ENCODE measurements around the gene CYFIP2.
A peak's percentile ranks its signal among the peaks of the same experiment; 100 is the strongest.
"Not testable (repeated sequence)": the region's sequence is repeated elsewhere in the genome, so short reads cannot be mapped to it uniquely, and the experiment has no call there.

The CYFIP2 gene

GRCh38 chr5:157241483-157241882 is 24.4 kb upstream of the CYFIP2 start:
- Mint-ChIP-seq H3K4me1 (ENCODE audit: low read depth in 2 of 2) (peaks cover 21 to 34% of the 10 kb centered on the region in 2 donors), H3K27me3 (no peaks in the 10 kb centered on the region), H3K9me3 (no peaks in the 10 kb centered on the region), H3K4me3 (no peak overlapping the region), H3K36me3 (ENCODE audit: insufficient read depth) (peaks cover 96% of the 10 kb centered on the region), H3K27ac (peak overlapping the region in 1 of 2 donors; percentile 84)
- ATAC-seq (replicated peaks) (no peak), DNase-seq (no peak)

- H3K4me3 Mint-ChIP-seq; ATAC-seq (replicated peaks); H3K27me3 Mint-ChIP-seq; DNase-seq; H3K9me3 Mint-ChIP-seq: not testable (repeated sequence)
- Mint-ChIP-seq H3K36me3 (ENCODE audit: insufficient read depth) (peaks cover 97% of the 10 kb centered on the region), H3K4me1 (ENCODE audit: low read depth in 2 of 2) (peaks cover 41 to 61% of the 10 kb centered on the region in 2 donors), H3K27ac (peak overlapping the region; percentile 74 to 84)
Measured at GRCh38 chr5:157244704-157245103, 21.2 kb upstream of the CYFIP2 start.

GRCh38 chr5:157245476-157245875 is 20.4 kb upstream of the CYFIP2 start:
- Mint-ChIP-seq H3K4me1 (ENCODE audit: low read depth in 2 of 2) (peaks cover 44 to 64% of the 10 kb centered on the region in 2 donors), H3K9me3 (no peaks in the 10 kb centered on the region), H3K27ac (peak overlapping the region; percentile 92), H3K4me3 (no peak overlapping the region), H3K27me3 (no peaks in the 10 kb centered on the region), H3K36me3 (ENCODE audit: insufficient read depth) (peaks cover 97% of the 10 kb centered on the region)
- ATAC-seq (replicated peaks) (no peak), DNase-seq (no peak)

- H3K36me3 Mint-ChIP-seq (ENCODE audit: insufficient read depth) = peaks cover 97% of the 10 kb centered on the region
- no peaks in the 10 kb centered on the region for H3K9me3 Mint-ChIP-seq
- H3K4me1 Mint-ChIP-seq (ENCODE audit: low read depth in 2 of 2) = peaks cover 46 to 67% of the 10 kb centered on the region in 2 donors
- no peak overlapping the region for H3K4me3 Mint-ChIP-seq
- ATAC-seq (replicated peaks) = no peak
- no peak for DNase-seq
- H3K27ac Mint-ChIP-seq = peak overlapping the region; percentile 92
- H3K27me3 Mint-ChIP-seq = no peaks in the 10 kb centered on the region
Measured at GRCh38 chr5:157245886-157246285, 20.0 kb upstream of the CYFIP2 start.

GRCh38 chr5:157247267-157247666 is 18.7 kb upstream of the CYFIP2 start:
- H3K4me3 Mint-ChIP-seq = peak overlapping the region; percentile 14 to 65
- H3K4me1 Mint-ChIP-seq (ENCODE audit: low read depth in 2 of 2) = peaks cover 52 to 75% of the 10 kb centered on the region in 2 donors
- H3K27me3 Mint-ChIP-seq = no peaks in the 10 kb centered on the region
- ATAC-seq (replicated peaks) = no peak
- H3K9me3 Mint-ChIP-seq = no peaks in the 10 kb centered on the region
- H3K36me3 Mint-ChIP-seq (ENCODE audit: insufficient read depth) = peaks cover 99% of the 10 kb centered on the region
- DNase-seq = no peak
- peak overlapping the region; percentile 92 for H3K27ac Mint-ChIP-seq

GRCh38 chr5:157248821-157249470 is 17.0 kb upstream of the CYFIP2 start:
- Mint-ChIP-seq H3K9me3 (no peaks in the 10 kb centered on the region), H3K27ac (peak overlapping the region; percentile 92), H3K27me3 (no peaks in the 10 kb centered on the region), H3K4me1 (ENCODE audit: low read depth in 2 of 2) (peaks cover 63 to 81% of the 10 kb centered on the region in 2 donors), H3K36me3 (ENCODE audit: insufficient read depth) (peaks cover 99% of the 10 kb centered on the region), H3K4me3 (peak overlapping the region; percentile 61 to 71)
- DNase-seq (no peak), ATAC-seq (replicated peaks) (peak; percentile 6)

GRCh38 chr5:157252711-157253465 is 13.0 kb upstream of the CYFIP2 start:
- Mint-ChIP-seq H3K36me3 (ENCODE audit: insufficient read depth) (peaks cover 86% of the 10 kb centered on the region), H3K27me3 (no peaks in the 10 kb centered on the region), H3K9me3 (no peaks in the 10 kb centered on the region), H3K4me3 (peak overlapping the region; percentile 43 to 70), H3K27ac (peak overlapping the region; percentile 89 to 92), H3K4me1 (ENCODE audit: low read depth in 2 of 2) (peaks cover 74 to 93% of the 10 kb centered on the region in 2 donors)
- DNase-seq = peak; percentile 61 to 65 (median 64)
- ATAC-seq (replicated peaks) = peak; percentile 86

GRCh38 chr5:157253547-157253946 is 12.4 kb upstream of the CYFIP2 start:
- H3K27me3 Mint-ChIP-seq = no peaks in the 10 kb centered on the region
- H3K36me3 Mint-ChIP-seq (ENCODE audit: insufficient read depth) = peaks cover 80% of the 10 kb centered on the region
- H3K4me3 Mint-ChIP-seq = peak overlapping the region; percentile 43 to 70
- DNase-seq (no peak), ATAC-seq (replicated peaks) (no peak)
- no peaks in the 10 kb centered on the region for H3K9me3 Mint-ChIP-seq
- peak overlapping the region; percentile 89 to 92 for H3K27ac Mint-ChIP-seq
- peaks cover 68 to 88% of the 10 kb centered on the region in 2 donors for H3K4me1 Mint-ChIP-seq (ENCODE audit: low read depth in 2 of 2)

GRCh38 chr5:157258450-157258849 is 7.5 kb upstream of the CYFIP2 start:
- no peak for DNase-seq
- no peaks in the 10 kb centered on the region for H3K9me3 Mint-ChIP-seq
- peaks cover 50 to 68% of the 10 kb centered on the region in 2 donors for H3K4me1 Mint-ChIP-seq (ENCODE audit: low read depth in 2 of 2)
- no peak overlapping the region for H3K4me3 Mint-ChIP-seq
- no peaks in the 10 kb centered on the region for H3K27me3 Mint-ChIP-seq
- ATAC-seq (replicated peaks) = no peak
- peak overlapping the region; percentile 89 to 92 for H3K27ac Mint-ChIP-seq
- H3K36me3 Mint-ChIP-seq (ENCODE audit: insufficient read depth) = peaks cover 31% of the 10 kb centered on the region

GRCh38 chr5:157259699-157260098 is 6.2 kb upstream of the CYFIP2 start:
- peaks cover 19% of the 10 kb centered on the region for H3K36me3 Mint-ChIP-seq (ENCODE audit: insufficient read depth)
- H3K9me3 Mint-ChIP-seq = no peaks in the 10 kb centered on the region
- H3K27me3 Mint-ChIP-seq = no peaks in the 10 kb centered on the region
- peaks cover 44 to 65% of the 10 kb centered on the region in 2 donors for H3K4me1 Mint-ChIP-seq (ENCODE audit: low read depth in 2 of 2)
- H3K4me3 Mint-ChIP-seq = no peak overlapping the region
- DNase-seq (no peak), ATAC-seq (replicated peaks) (no peak)
- H3K27ac Mint-ChIP-seq = peak overlapping the region; percentile 8 to 33

GRCh38 chr5:157263496-157264090 is 2.3 kb upstream of the CYFIP2 start:
- ATAC-seq (replicated peaks) = no peak
- Mint-ChIP-seq H3K4me1 (ENCODE audit: low read depth in 2 of 2) (peaks cover 48 to 51% of the 10 kb centered on the region in 2 donors), H3K36me3 (ENCODE audit: insufficient read depth) (peaks cover 29% of the 10 kb centered on the region), H3K9me3 (no peaks in the 10 kb centered on the region), H3K4me3 (no peak overlapping the region), H3K27me3 (no peaks in the 10 kb centered on the region), H3K27ac (peak overlapping the region in 1 of 2 donors; percentile 23)
- DNase-seq = no peak

- Mint-ChIP-seq H3K27ac (peak overlapping the region; percentile 96 to 98), H3K9me3 (no peaks in the 10 kb centered on the region), H3K4me3 (peak overlapping the region; percentile 84 to 93), H3K27me3 (no peaks in the 10 kb centered on the region), H3K4me1 (ENCODE audit: low read depth in 2 of 2) (peaks cover 57% of the 10 kb centered on the region in 2 donors), H3K36me3 (ENCODE audit: insufficient read depth) (peaks cover 45% of the 10 kb centered on the region)
- DNase-seq = peak; percentile 37 to 44 (median 44)
- ATAC-seq (replicated peaks) = peak; percentile 35
Measured at GRCh38 chr5:157266286-157267007, 524 bp downstream of the CYFIP2 start.

- no peaks in the 10 kb centered on the region for H3K9me3 Mint-ChIP-seq
- peaks cover 50% of the 10 kb centered on the region for H3K36me3 Mint-ChIP-seq (ENCODE audit: insufficient read depth)
- peaks cover 61 to 62% of the 10 kb centered on the region in 2 donors for H3K4me1 Mint-ChIP-seq (ENCODE audit: low read depth in 2 of 2)
- H3K27ac Mint-ChIP-seq = peak overlapping the region; percentile 96 to 98
- no peaks in the 10 kb centered on the region for H3K27me3 Mint-ChIP-seq
- DNase-seq (no peak), ATAC-seq (replicated peaks) (no peak)
- peak overlapping the region; percentile 84 to 93 for H3K4me3 Mint-ChIP-seq
Measured at GRCh38 chr5:157267025-157267424, 1.1 kb downstream of the CYFIP2 start.
